Upper lobe of left lung (tissue), 6 donors: Measurements from ENCODE around the gene OPCML. TPM values are rescaled to one million over a fixed set of nuclear protein-coding genes. Genes with fewer than 3 reads are reported as not detected.

Experiments used
- ATAC-seq, 2 donors: fragments of 200-7000 bp; cut with Tn5 transposase; one replicate each; pipeline ENCODE4 v1.9.1; 2022; ENCODE audit warnings: mild to moderate bottlenecking in 2 of 2, moderate library complexity in 2 of 2; ENCODE audit not compliant: low FRiP score in 2 of 2
- DNase-seq, 2 donors: peaks; one replicate each; pipeline ENCODE4 v3.0.0-alpha.2; 2019 to 2020
- H3K27ac ChIP-seq, 4 donors: fragments of 200-600 bp; sonication (generic); one replicate each; pipeline ENCODE4 v1.5.1; 2016 to 2019
- H3K27me3 ChIP-seq, 4 donors: fragments of 200-600 bp; sonication (generic); one replicate each; pipeline ENCODE4 v1.5.1; 2017 to 2019
- H3K36me3 ChIP-seq, 4 donors: fragments of 200-600 bp; sonication (generic); one replicate each; pipeline ENCODE4 v1.5.1; 2016 to 2019
- H3K4me1 ChIP-seq, 4 donors: fragments of 200-600 bp; sonication (generic); one replicate each; pipeline ENCODE4 v1.5.1; 2018 to 2019
- H3K4me3 ChIP-seq, 4 donors: fragments of 200-600 bp; sonication (generic); one replicate each; pipeline ENCODE4 v1.5.1; 2017 to 2019; ENCODE audit warnings: mild to moderate bottlenecking in 2 of 4, moderate library complexity in 1 of 4
- H3K9me3 ChIP-seq, 4 donors: fragments of 200-600 bp; sonication (generic); one replicate each; pipeline ENCODE4 v1.5.1; 2018 to 2019
- CTCF ChIP-seq, 6 experiments: fragments of 450-650 bp in 4 of 6; fragments of 200-600 bp in 2 of 6; sonication (generic) in 2 of 6; IDR thresholded peaks; one replicate each; pipeline ENCODE4 v1.5.1; 2016 to 2019; ENCODE audit warnings: antibody characterized with exemption in 6 of 6
- EP300 ChIP-seq, 4 donors: sonication (generic); formaldehyde crosslinking; IDR thresholded peaks; one replicate each; pipeline ENCODE4 v1.5.1; 2017; ENCODE audit warnings: antibody characterized with exemption in 4 of 4, control low read depth in 2 of 4
- POLR2A ChIP-seq, 4 donors: fragments of 450-650 bp; IDR thresholded peaks; one replicate each; pipeline ENCODE4 v1.5.1; 2016 to 2017; ENCODE audit warnings: antibody characterized with exemption in 4 of 4, mild to moderate bottlenecking in 2 of 4
- POLR2AphosphoS5 ChIP-seq, 2 donors: sonication (generic); formaldehyde crosslinking; IDR thresholded peaks; one replicate each; pipeline ENCODE4 v1.5.1; 2017; ENCODE audit warnings: antibody characterized with exemption in 2 of 2
- WGBS, 2 donors: methylation state at CpG; one replicate each; pipeline ENCODE4 v1.1.5; 2017 to 2018; 5-methylcytosine and 5-hydroxymethylcytosine counted together
- total RNA-seq, 6 donors: library from RNA; depleted of rRNA in 4 of 6; stranded (reverse); fragments of >200 nt in 4 of 6; gene quantifications; one replicate each; pipeline versions ENCODE4 v1.1.0 to v1.2.1, GENCODE V29; 2016 to 2021
- donor health status: DM: no; HTN: no; CAD: no; lungs with moderate emphysema.
- donor health status: DM: no; HTN: yes; CAD: no; lungs with severe emphysema.

The OPCML gene
- total RNA-seq, 6 donors from 2014 or later: 0.10 TPM; not detected in 5

- Histone ChIP-seq H3K4me3 (no peak overlapping the region), H3K36me3 (no peaks in the 10 kb centered on the region), H3K27ac (no peak overlapping the region), H3K27me3 (no peaks in the 10 kb centered on the region), H3K9me3 (no peaks in the 10 kb centered on the region), H3K4me1 (no peaks in the 10 kb centered on the region)
- TF ChIP-seq POLR2AphosphoS5 (IDR thresholded peaks at IDR 0.05) (no peak), POLR2A (IDR thresholded peaks at IDR 0.05) (no peak), EP300 (IDR thresholded peaks at IDR 0.05) (no peak), CTCF (IDR thresholded peaks at IDR 0.05) (no peak)
- DNase-seq: no peak
- 12 to 23% methylated on average over 4 of the region's 4 CpGs for WGBS, 2 donors
- ATAC-seq: no peak
Observed at GRCh38 chr11:133038850-133039249, 493.5 kb downstream of the OPCML start.

GRCh38 chr11:133034929-133035328, 497.4 kb downstream of the OPCML start:
- 74 to 80% methylated on average over 7 of the region's 7 CpGs for WGBS, 2 donors
- H3K4me3 ChIP-seq: no peak overlapping the region
- H3K36me3 ChIP-seq: no peaks in the 10 kb centered on the region
- peak in 1 of 2 donors; percentile 32 for DNase-seq
- ATAC-seq: no peak
- H3K27ac ChIP-seq: no peak overlapping the region
- no peaks in the 10 kb centered on the region for H3K4me1 ChIP-seq
- H3K9me3 ChIP-seq: no peaks in the 10 kb centered on the region
- no peak for TF ChIP-seq CTCF (IDR thresholded peaks at IDR 0.05)
- TF ChIP-seq POLR2A (IDR thresholded peaks at IDR 0.05): no peak
- H3K27me3 ChIP-seq: no peaks in the 10 kb centered on the region

GRCh38 chr11:133029107-133029506, 503.2 kb downstream of the OPCML start:
- no peak overlapping the region for H3K27ac ChIP-seq
- ATAC-seq (no peak), DNase-seq (no peak)
- no peaks in the 10 kb centered on the region for H3K4me1 ChIP-seq
- H3K36me3 ChIP-seq: no peaks in the 10 kb centered on the region
- no peak overlapping the region for H3K4me3 ChIP-seq
- WGBS, 2 donors: 57 to 66% methylated on average over 5 of the region's 5 CpGs
- no peaks in the 10 kb centered on the region for H3K9me3 ChIP-seq
- no peaks in the 10 kb centered on the region for H3K27me3 ChIP-seq
- TF ChIP-seq EP300 (IDR thresholded peaks at IDR 0.05) (no peak), CTCF (IDR thresholded peaks at IDR 0.05) (no peak), POLR2AphosphoS5 (IDR thresholded peaks at IDR 0.05) (no peak), POLR2A (IDR thresholded peaks at IDR 0.05) (no peak)

GRCh38 chr11:133026952-133027351, 505.3 kb downstream of the OPCML start:
- DNase-seq (no peak), ATAC-seq (no peak)
- no peaks in the 10 kb centered on the region for H3K27me3 ChIP-seq
- no peak overlapping the region for H3K4me3 ChIP-seq
- TF ChIP-seq POLR2A (IDR thresholded peaks at IDR 0.05): no peak
- no peak for TF ChIP-seq EP300 (IDR thresholded peaks at IDR 0.05)
- TF ChIP-seq CTCF (IDR thresholded peaks at IDR 0.05): no peak
- TF ChIP-seq POLR2AphosphoS5 (IDR thresholded peaks at IDR 0.05): no peak
- 63 to 100% methylated on average over 1 of the region's 1 CpG for WGBS, 2 donors
- no peaks in the 10 kb centered on the region for H3K4me1 ChIP-seq
- H3K9me3 ChIP-seq: no peaks in the 10 kb centered on the region
- H3K36me3 ChIP-seq: no peaks in the 10 kb centered on the region
- no peak overlapping the region for H3K27ac ChIP-seq

GRCh38 chr11:133024301-133024700, 508.0 kb downstream of the OPCML start:
- Histone ChIP-seq H3K27me3 (no peaks in the 10 kb centered on the region), H3K27ac (no peak overlapping the region), H3K9me3 (no peaks in the 10 kb centered on the region), H3K36me3 (no peaks in the 10 kb centered on the region), H3K4me1 (no peaks in the 10 kb centered on the region), H3K4me3 (no peak overlapping the region)
- WGBS, 2 donors: 65 to 72% methylated on average over 5 of the region's 5 CpGs
- DNase-seq (no peak), ATAC-seq (no peak)
- TF ChIP-seq POLR2A (IDR thresholded peaks at IDR 0.05) (no peak), EP300 (IDR thresholded peaks at IDR 0.05) (no peak), POLR2AphosphoS5 (IDR thresholded peaks at IDR 0.05) (no peak), CTCF (IDR thresholded peaks at IDR 0.05) (no peak)
